ENCODE measurements around the gene JMJD6.

JMJD6 gene

DNA sequence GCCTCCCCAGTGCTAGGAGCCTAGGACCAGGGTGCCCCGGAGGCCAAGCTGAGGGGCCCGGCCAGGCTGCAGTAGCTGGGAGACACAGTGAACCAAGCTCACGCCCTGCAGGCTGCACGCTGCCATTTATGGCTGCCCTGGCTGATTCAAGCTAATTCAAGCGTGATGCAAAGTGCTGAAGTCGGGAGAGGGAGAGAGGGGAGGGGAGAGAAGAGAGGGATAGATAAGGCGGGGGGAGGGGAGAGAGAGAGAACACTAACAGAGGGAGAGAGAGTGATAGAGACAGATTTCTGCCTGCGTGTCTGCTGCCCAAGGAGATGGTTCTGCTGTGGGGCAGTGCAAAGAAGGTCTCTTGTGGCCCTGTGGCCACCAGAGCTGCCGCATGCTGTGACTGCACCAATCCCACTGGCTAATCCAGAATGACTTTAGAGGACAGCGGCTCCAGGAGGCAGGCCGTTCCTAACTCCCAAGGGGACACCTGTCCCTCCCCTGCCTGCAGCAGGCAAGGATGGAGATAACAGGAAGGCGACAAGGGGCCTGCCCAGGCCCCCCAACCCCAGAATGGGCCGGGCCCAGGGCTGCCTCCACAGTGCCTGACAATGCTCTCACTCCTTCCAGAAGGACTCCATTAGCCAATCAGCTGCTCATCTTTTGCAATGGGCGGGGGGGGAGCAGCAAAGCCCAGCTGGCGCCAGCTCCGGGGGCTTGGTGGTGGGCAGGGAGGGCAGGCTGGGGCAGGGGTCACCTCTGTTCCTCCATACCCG, 28.5 kb downstream of the JMJD6 start:
- no peak for DNase-seq (ENCODE audit: low spot score)

DNA sequence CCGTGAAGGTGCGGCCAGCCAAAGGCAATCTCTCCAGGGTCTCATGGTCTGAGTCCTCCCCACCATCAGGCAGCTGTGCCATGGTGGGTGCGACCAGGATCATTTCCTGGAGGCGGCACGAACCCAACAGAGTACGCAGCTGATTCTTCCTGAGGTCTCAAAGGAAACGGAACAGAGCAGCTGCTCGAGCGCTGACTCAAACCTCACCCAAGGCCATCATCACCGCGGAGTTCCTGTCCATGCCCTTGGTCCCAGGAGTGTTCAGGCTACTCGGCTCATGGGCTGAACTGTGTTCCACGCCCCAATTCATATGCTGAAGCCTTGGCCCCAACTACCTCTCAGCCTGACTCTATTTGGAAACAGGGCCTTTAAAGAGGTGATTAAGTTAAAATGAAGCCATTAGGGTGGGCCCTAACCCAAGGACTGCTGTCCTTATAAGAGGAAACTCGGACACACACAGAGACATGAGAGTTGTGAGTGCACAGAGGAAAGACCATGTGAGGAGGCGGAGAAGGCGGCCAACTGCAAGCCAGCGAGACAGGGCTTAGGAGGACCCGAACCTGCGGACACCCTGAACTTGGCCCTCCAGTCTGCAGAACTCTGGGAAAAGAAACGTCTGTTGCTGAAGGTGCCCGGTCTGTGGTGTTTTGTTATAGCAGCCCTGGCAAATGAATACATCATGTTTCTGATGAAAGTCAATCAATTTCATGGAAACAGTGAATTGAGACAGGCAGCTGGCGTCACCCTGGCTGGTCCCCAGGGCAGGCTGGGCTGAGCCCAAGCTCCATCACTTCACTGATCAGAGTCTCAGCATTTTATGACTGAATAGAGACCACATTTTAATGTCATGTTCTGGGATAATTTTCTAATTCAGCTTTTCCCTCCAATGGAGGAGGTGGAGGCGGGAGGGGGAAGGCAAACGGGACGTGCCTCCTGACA, 29.4 kb downstream of the JMJD6 start:
- DNase-seq (ENCODE audit: low spot score): no peak

DNA sequence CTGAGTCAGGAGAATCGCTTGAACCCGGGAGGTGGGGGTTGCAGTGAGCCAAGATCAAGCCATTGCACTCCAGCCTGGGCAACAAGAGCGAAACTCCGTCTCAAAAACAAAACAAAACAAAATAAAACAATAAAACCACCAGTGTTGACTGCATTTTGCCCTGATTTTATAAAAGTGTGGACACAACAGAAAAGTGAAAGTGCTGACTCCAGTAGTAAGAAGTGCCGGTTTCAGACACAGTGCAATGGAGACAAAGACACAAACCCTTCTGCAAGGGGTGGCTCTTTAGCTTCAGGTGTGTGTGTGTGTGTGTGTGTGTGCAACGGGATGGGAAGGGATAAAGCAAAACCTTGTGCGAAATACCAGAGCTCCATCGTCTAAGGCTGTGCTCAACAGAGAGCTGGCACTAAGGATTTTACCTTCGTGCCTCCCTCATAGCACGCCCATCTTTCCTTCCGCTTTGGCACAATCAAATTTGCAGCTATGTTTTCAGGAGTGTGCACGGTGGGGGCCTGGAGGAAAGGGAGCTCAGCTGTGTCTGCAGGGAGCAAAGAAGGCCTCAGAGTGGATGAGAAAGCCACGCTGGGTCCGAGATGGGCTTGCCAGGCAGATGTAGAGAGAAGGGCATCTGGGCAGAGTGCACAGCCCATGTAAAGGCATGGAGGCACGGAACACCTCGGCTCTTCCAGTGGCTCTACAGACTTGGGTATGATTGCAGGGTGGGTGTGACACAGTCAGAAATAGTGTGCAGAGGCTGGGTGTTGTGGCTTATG, 31.2 kb downstream of the JMJD6 start:
- no peak for DNase-seq (ENCODE audit: low spot score)

DNA sequence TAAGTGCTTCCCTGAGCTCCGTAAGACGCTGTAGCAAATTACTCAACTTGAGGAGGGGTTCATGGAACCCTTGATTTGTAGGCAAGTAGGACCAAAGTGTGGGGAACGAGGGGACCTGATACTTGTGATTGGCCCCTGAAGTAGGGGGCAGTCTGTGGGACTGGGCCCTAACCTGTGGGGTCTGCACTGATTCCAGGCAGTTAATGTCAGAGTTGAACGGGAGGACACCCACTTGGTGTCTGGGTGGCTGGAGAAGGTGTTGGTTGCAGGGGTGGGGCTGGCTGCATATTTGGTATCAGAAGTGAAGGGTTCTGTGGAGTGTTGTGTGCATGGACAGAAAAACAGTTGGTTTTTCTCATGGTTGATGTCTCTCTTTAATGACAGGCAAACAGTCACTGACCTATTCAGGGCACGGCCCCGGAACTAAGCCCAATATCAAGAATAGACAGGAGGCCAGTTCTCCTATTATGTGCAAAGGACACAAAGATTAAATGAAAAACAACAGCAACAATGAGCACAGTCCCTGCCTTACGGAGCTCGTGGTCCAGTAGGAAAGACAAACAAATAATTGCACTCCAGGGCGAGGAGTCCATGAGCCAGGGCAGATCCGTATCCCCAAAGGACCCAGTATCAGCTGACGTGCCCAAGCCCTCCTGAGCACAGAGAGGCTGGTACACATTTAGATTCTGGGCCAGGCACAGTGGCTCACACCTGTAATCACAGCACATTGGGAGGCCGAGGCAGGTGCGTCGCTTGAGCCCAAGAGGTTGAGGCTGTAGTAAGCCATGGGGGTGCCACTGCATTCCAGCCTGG, 34.8 kb downstream of the JMJD6 start:
- no peak for DNase-seq (ENCODE audit: low spot score)

DNA sequence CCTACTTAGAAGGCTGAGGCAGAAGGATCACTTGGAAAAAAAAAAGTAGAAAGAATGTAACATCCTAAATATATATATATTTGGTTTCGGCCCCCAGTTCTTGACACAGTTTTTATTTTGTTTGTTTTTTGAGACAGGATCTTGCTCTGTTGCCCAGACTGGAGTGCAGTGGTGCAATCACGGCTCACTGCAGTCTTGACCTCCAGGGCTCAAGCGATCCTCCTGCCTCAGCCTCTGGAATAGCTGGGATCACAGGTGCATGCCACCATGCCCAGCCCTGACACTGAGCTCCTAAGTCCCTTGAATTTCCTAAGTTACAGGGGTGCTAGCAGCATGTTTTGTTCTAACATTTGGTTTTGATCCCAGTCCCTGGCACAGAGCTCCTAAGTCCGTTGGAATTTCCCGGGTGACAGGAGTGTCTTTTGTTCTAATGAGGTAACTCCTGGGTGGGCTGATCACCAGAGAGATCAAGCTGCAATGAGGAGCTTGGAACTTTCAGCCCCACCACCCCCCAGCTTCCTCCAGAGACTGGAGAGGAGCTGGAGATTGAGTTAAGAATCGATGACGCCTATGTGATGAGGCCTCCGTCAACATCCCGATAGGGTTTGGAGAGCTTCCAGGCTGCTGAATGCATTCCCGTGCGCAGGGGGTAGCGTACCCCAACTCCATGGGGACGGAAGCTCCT, 35.7 kb downstream of the JMJD6 start:
- no peak for DNase-seq (ENCODE audit: low spot score)

DNA sequence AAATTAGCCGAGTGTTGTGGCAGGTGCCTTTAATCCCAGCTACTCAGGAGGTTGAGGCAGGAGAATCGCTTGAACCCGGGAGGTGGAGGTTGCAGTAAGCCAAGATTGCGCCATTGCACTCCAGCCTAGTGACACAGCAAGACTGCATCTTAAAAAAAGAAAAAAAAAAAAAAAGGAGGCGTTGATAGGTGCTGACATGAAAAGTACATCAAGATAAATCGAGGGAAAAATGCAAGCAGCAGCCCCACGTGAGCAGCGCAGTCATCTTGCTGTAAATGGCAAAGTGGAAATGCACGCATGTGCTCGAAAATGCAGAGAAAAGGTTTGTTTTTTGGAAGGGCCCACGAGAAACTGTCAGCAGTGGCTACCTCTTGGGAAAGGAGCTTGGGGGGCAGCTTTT, 36.5 kb downstream of the JMJD6 start:
- no peak for DNase-seq (ENCODE audit: low spot score)

DNA sequence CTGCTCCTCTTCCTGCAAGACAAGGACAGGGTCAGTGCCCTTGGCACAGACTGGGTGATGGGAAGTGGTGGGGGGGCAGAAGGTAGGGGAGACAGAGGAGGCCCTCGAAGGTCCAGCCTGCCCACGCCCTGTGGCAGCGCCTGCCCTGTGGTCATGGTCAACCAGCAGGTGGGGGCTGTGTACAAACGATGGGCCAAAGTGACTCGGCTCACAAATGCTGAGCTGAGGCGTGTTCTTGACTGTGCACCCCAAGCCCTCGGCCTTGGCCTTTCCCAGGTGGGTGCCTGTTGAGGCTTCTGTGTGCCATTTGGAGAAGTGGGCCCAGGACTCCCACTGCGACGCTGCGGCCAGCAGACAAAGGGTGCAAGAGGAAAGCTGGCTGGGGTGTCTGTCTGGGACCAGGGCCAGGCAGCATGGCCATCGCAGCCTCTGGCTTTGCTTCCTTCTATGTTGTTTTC, 38.2 kb downstream of the JMJD6 start:
- DNase-seq (ENCODE audit: low spot score): no peak

DNA sequence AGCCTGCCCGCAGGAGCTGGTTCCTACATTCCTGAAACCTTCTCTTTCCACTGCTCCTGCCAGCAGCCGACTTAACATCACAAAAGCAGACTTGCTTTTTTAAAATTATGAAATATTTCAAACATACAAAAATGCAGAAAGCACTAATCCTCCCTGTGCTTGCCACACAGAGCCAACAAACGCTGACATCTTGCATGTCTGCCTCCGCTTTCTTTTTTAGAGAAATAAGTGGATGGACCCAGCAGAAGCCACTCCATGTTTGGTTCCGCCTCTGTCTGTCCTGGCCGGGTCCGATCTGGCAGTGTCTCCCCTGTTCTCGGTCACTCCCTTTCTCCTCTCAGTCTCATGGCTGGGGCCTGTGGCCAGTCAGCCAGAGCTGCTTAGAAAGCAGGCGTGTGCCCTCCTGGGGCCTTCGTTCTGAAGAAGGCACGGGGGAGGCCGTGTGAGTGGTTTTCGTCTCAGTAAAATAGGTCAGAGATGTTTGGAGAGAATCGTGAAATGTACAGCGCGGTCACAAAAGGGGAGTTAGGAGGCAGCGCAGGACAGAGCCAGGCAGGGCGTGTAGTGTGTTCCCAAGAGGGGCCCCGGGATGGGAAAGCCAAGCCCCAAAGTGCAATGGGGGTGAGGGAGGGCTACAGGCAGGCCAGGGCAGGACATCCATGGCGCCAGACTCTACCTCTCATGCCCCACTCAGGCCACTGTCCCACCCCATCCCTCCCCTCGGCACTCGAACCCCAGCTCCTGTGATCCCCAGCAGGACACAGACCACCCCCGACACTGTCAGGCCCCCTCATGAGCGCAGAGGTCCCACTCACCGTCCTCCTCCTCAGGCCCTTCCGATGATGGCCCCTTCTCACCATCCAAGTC, 38.9 kb downstream of the JMJD6 start:
- no peak for DNase-seq (ENCODE audit: low spot score)

DNA sequence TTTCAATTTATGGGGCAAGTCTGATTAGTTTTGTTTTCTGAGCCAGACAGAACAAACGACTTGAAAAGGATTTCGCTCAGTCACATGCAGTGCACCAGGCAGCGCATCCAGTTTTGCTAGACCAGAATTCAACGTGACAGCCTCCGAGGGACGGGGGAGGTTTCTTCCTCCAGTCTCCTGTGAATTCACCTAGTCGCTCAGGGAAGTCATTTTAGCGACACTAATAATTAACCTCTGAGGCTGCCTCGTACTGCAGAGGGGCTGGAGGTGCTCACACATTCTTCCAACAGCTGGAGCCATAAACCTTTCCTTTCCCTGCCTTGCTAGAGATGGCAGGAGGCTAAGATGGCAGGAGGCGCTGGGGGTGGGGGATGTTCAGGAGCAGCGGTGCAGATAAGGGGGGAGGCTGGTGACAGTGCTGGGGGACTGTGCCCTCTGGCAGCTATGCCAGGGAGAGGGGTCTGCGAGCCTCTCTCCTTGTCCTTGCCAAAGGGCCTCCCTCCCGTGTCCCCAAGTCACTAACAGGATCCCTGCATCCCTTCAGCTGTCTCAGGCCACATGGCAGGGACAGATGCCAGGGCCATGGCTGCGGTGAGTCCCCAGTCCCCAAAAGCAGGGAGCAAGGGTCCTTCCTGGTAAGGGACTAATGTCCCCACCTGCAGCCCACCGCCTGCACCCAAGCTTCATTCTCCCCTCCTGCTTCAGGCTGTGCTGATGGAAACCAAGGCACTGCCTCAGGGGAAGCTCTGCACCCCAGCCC, 39.7 kb downstream of the JMJD6 start:
- no peak for DNase-seq (ENCODE audit: low spot score)

DNA sequence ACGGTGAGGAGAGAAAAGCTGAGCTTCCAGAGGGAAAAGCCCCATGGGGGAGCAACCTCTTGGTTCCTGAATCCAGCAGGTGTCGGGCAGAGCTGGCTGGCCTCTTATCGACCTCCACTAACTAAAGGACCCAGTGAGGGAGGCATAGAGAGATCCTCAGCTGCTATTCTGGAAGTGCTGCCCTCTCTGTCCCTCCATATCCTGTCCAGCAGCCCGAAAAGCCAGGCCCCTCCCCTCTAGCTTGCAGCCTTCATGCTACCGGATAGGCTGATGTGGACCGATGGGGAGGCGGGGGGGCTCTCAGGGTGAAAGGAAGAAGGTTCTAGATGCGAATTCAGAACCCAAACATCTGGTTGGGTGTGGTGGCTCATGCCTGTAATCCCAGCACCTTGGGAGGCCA, 40.6 kb downstream of the JMJD6 start:
- DNase-seq (ENCODE audit: low spot score): no peak

DNA sequence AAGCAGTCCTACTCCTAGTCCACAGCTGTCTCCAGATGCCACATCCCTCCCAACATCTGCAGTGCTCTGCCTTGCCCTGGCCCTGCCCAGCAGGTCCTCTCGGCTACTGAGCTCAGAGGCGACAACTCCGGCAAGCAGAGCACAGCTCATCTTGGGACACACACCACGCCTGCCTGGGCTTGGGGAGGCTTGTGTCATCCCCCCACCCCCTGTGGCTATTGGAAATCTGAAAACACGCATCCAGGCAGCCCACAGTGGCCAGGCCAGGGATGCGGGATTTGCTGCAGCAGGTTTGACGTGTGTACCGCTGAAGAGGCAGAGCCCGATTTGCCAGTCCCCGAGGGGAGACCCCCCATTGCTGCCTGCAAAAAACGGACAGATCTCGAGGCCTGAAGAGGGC, 41.0 kb downstream of the JMJD6 start:
- no peak for DNase-seq (ENCODE audit: low spot score)

DNA sequence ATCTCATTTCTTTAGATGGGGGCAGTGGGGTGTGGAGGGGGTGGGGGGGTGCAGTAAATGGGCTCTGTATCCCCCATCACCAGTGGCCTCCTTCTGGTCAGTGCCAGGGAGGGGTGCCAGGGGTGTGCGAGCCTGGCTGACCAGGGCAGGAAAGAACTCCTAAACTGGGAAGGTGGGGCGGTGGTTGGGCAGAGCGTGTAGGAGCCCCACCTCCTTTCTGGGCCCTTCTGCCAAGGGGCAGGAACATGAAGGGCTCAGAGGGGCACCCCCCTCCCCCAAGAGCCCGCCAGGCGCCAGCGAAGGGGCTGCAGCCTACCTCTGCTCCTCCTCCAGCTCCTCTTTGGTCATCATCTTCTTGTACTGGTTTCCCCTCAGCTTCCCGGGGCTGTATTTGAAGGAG, 41.6 kb downstream of the JMJD6 start:
- no peak for DNase-seq (ENCODE audit: low spot score)

DNA sequence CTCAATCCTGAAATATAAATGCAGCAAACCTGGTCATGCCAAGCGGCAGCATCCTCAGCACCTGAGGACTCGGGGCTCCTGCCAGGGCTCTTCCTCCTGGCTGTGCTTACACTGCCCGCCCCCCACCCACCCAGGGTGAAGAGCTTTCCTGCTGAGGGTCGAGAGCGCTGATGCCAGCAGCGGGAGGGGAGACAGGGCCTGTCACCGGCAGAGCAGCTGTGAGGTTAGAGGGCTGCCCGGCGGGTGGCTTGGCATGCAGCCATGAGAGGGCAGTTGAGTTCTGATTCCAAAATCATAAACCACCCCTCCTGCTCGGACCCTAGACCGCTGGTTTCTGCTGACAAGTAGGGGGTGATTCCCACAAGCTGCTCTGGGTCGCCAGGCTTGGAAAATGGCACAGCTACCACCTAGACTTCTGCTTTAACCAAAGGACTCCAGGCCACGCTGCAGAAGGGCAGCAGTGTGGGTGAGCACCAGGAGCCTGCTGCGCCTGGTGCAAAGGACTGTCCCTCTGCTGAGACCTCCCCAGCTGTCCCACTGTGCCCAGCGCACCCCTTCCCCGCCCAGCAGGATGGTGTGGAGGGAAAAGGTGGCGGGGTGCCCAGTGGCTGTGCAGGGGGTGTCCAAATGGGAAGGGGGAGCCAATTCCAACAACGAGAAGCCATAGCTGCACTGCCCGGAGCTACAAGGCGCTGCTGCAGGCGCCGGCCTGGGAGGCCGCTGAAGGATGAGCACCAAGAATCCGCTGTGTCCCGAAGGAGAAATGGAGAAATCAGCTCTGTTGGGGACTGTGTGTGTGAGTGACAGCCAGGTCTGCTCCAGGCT, 42.3 kb downstream of the JMJD6 start:
- DNase-seq (ENCODE audit: low spot score): no peak

DNA sequence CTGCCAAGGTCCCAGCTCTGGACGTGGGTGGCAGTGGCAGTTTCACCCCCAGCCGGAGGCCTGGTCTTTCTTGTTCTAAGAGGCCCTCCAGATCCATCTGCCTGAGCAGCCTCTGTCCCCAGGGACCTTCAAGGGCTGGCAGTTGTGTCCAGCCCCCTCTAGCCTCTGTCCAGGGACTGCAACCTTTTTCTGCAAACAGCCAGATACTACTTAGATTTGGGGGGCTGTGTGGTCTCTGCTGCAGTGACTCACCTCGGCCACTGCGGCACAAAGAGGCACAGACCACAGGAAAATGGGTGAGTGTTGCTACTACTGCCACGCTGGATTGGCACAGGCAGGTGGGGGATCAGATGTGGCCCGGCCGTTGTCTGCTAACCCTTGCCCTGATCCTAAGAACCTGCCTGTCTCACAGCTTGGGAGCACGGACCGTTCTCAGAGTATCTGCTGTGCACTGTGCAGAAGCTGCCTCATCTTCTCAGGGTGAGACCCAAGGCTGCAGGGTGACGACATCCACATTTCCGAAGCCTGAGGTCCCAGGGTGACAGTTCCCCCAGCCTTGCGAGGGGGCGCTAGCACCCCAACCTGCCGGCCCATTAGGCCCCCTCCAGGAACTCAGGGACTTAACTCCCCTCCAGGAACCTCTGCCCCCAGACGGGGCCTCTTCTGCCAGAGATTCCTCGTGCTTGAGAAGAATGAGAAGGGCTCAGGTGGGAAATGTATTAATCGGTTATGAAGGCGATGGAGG, 43.2 kb downstream of the JMJD6 start:
- no peak for DNase-seq (ENCODE audit: low spot score)

DNA sequence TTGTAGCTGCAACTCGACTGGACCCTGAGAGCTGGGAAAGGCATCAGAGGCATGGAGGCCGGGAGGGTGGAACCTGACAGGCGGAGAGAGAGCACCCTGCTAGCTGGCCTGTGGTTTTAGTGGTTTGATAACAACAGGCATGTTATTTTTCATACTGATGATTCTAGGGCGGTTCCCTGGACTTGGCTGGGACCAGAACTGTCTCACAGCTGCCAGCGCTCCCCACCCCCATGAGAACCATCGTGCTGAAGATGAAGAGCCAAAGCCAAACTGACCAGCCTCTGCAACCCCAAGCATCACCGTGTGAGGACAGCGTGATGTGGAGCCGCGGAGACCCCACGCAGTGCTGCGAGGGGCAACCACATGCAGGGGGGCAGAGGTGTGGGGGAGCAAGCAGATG, 44.1 kb downstream of the JMJD6 start:
- no peak for DNase-seq (ENCODE audit: low spot score)

DNA sequence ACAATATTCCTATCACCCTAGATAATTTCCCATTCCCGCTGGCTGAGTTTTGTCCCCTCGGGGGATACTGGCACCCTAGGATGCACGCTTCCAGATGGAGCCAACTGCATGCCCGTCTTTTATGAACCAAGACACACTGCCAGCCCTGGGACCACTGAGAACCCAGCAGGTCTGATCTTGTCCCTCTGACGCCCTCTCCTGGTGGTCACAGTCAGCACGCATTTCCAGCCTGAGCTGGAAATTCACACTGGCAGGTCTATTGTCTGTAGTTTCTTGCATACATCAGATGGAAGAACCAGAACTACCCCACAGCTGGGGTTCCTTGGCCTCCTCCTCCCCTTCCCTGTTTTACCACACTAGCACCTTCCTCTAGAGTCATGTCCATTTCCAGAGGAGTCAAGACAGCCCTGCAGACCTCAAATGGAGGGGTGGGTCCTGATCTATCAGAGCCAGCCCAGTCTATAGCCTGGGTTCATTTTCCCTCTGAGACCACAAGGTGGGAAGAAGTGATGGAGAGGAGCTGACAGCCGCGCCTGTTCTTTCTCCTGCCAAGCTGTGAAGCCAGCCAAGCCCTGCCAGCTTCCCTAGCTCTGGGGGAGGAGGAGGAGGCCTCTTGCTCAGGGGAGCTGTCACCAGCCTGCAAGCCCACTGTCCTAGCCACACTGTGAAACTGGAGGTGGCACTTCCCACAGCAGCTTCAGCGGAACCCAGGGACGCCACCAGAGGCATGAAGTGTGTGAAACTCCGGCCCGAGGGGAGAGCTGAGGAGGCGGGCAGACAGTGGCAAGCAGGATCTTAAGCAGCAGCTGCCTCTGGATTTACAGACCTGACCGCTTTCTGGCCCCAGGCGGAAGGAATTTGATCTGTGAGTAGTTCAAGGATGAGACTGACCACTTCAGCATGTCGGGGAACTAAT, 44.9 kb downstream of the JMJD6 start:
- peak; percentile 76 for DNase-seq (ENCODE audit: low spot score)
